Measurements from ENCODE around the gene ARHGAP15.

ARHGAP15 gene

GRCh38 chr2:143692967-143693366 lies 563.7 kb downstream of the ARHGAP15 start:
- H3K4me3 ChIP-seq (ENCODE audit: control insufficient read depth, low read depth, low read length) = no peak overlapping the region
- no peak for TF ChIP-seq CTCF (IDR thresholded peaks at IDR 0.05; ENCODE audit: control insufficient read depth, insufficient read depth, low read depth, low read length, missing control alignments)
- no peak for DNase-seq (ENCODE audit: low read depth)

- H3K4me3 ChIP-seq (ENCODE audit: control insufficient read depth, low read depth, low read length) = no peak overlapping the region
- no peak for DNase-seq (ENCODE audit: low read depth)
- no peak for TF ChIP-seq CTCF (IDR thresholded peaks at IDR 0.05; ENCODE audit: control insufficient read depth, insufficient read depth, low read depth, low read length, missing control alignments)
These were observed 565.1 kb downstream of the ARHGAP15 start for GRCh38 chr2:143694335-143694734.

- TF ChIP-seq CTCF (IDR thresholded peaks at IDR 0.05; ENCODE audit: control insufficient read depth, insufficient read depth, low read depth, low read length, missing control alignments) = no peak
- no peak for DNase-seq (ENCODE audit: low read depth)
- H3K4me3 ChIP-seq (ENCODE audit: control insufficient read depth, low read depth, low read length) = no peak overlapping the region
These were observed 567.4 kb downstream of the ARHGAP15 start for GRCh38 chr2:143696651-143697050.

- DNase-seq (ENCODE audit: low read depth) = no peak
- no peak for TF ChIP-seq CTCF (IDR thresholded peaks at IDR 0.05; ENCODE audit: control insufficient read depth, insufficient read depth, low read depth, low read length, missing control alignments)
These were observed 568.5 kb downstream of the ARHGAP15 start for GRCh38 chr2:143697744-143698143.

GRCh38 chr2:143698352-143698751 lies 569.1 kb downstream of the ARHGAP15 start:
- no peak overlapping the region for H3K4me3 ChIP-seq (ENCODE audit: control insufficient read depth, low read depth, low read length)
- TF ChIP-seq CTCF (IDR thresholded peaks at IDR 0.05; ENCODE audit: control insufficient read depth, insufficient read depth, low read depth, low read length, missing control alignments) = no peak
- no peak for DNase-seq (ENCODE audit: low read depth)

More at GRCh38 chr2:143697744-143698143, 568.5 kb downstream of the ARHGAP15 start:
- no peak overlapping the region for H3K4me3 ChIP-seq (ENCODE audit: control insufficient read depth, low read depth, low read length)

- no peak overlapping the region for H3K4me3 ChIP-seq (ENCODE audit: control insufficient read depth, low read depth, low read length)
- no peak for TF ChIP-seq CTCF (IDR thresholded peaks at IDR 0.05; ENCODE audit: control insufficient read depth, insufficient read depth, low read depth, low read length, missing control alignments)
These were observed 569.8 kb downstream of the ARHGAP15 start for GRCh38 chr2:143698888-143699570.

More at GRCh38 chr2:143698888-143699570, 569.8 kb downstream of the ARHGAP15 start:
- DNase-seq (ENCODE audit: low read depth) = no peak

Data from AG09309 (cell line).